Brain microvascular endothelial cell (primary cell): ENCODE results near the gene GNAZ.

Experiments used
- DNase-seq: peaks from one replicate; pipeline ENCODE4 v3.0.0-alpha.2; 2020
- H3K27ac ChIP-seq: fragments of 250-450 bp; sonication (Bioruptor Pico); 2 replicates; pipeline ENCODE4 v1.5.1; 2020; ENCODE audit warnings: mild to moderate bottlenecking, moderate library complexity
- H3K27me3 ChIP-seq: fragments of 250-450 bp; sonication (Bioruptor Pico); replicated peaks from 2 replicates; pipeline ENCODE4 v1.5.1; 2020; ENCODE audit warnings: mild to moderate bottlenecking
- H3K36me3 ChIP-seq: fragments of 250-450 bp; sonication (Bioruptor Pico); replicated peaks from 2 replicates; pipeline ENCODE4 v1.5.1; 2020; ENCODE audit warnings: mild to moderate bottlenecking
- H3K4me3 ChIP-seq: 2 replicates; pipeline ENCODE4 v1.5.1; 2011; ENCODE audit warnings: low read depth, mild to moderate bottlenecking, control low read depth, low read length, moderate library complexity
- CTCF ChIP-seq: IDR thresholded peaks from 2 replicates; pipeline ENCODE4 v1.5.1; 2011; ENCODE audit warnings: low read depth, mild to moderate bottlenecking, moderate library complexity, low read length, control low read depth, inconsistent platforms; ENCODE audit errors: missing control alignments
- in situ Hi-C: cut with HindIII; loops from 2 replicates; pipeline ENCODE4 v1.10.0; 2017; ENCODE audit warnings: low sequenced_read_pairs, low pct_ligation_motif_present

The GNAZ gene

GRCh38 chr22:23115825-23116494, 45.6 kb downstream of the GNAZ start:
- H3K4me3 ChIP-seq = no peak overlapping the region
- H3K36me3 ChIP-seq = no peaks in the 10 kb centered on the region
- in situ Hi-C loops = no loop called here
- no peak for DNase-seq
- no peak for TF ChIP-seq CTCF
- peaks cover 42% of the 10 kb centered on the region for H3K27me3 ChIP-seq
- H3K27ac ChIP-seq = no peak overlapping the region

GRCh38 chr22:23116506-23117263, 46.4 kb downstream of the GNAZ start:
- in situ Hi-C loops = no loop called here
- no peak for DNase-seq
- no peaks in the 10 kb centered on the region for H3K36me3 ChIP-seq
- no peak for TF ChIP-seq CTCF
- peaks cover 43% of the 10 kb centered on the region for H3K27me3 ChIP-seq
- H3K4me3 ChIP-seq = no peak overlapping the region
- H3K27ac ChIP-seq = peak overlapping the region; percentile 20

- TF ChIP-seq CTCF = no peak
- Histone ChIP-seq H3K4me3 (no peak overlapping the region), H3K27me3 (peaks cover 38% of the 10 kb centered on the region), H3K36me3 (no peaks in the 10 kb centered on the region), H3K27ac (peak overlapping the region; percentile 20)
- in situ Hi-C loops = no loop called here
- no peak for DNase-seq
Observed at GRCh38 chr22:23117275-23117674, 47.0 kb downstream of the GNAZ start.

- peaks cover 37% of the 10 kb centered on the region for H3K27me3 ChIP-seq
- no peak overlapping the region for H3K27ac ChIP-seq
- DNase-seq = no peak
- TF ChIP-seq CTCF = no peak
- no peaks in the 10 kb centered on the region for H3K36me3 ChIP-seq
- no peak overlapping the region for H3K4me3 ChIP-seq
- in situ Hi-C loops = no loop called here
Observed at GRCh38 chr22:23117891-23118646, 47.8 kb downstream of the GNAZ start.

- in situ Hi-C loops = no loop called here
- no peak overlapping the region for H3K27ac ChIP-seq
- no peak for DNase-seq
- no peak for TF ChIP-seq CTCF
- peaks cover 30% of the 10 kb centered on the region for H3K27me3 ChIP-seq
- no peak overlapping the region for H3K4me3 ChIP-seq
- no peaks in the 10 kb centered on the region for H3K36me3 ChIP-seq
Observed at GRCh38 chr22:23118647-23119493, 48.6 kb downstream of the GNAZ start.
